GM21367 (cell line): ENCODE results near the gene MRPL43.

ENCODE experiments used
- ATAC-seq: cut with Tn5 transposase; IDR thresholded peaks from one replicate; pipeline ENCODE4 v1.9.1; 2021; ENCODE audit not compliant: unreplicated experiment

MRPL43 gene

GRCh38 chr10:101020427-101021075 lies 33.3 kb upstream of the MRPL43 start:
- no peak for ATAC-seq

- ATAC-seq, result no peak
Measured at GRCh38 chr10:101019440-101019703, 32.1 kb upstream of the MRPL43 start.

GRCh38 chr10:101018600-101019439 lies 31.5 kb upstream of the MRPL43 start:
- no peak for ATAC-seq

- ATAC-seq, result no peak
Measured at GRCh38 chr10:101018118-101018599, 30.9 kb upstream of the MRPL43 start.

- ATAC-seq, result no peak
Measured at GRCh38 chr10:101016814-101017213, 29.5 kb upstream of the MRPL43 start.

- ATAC-seq, result no peak
Measured at GRCh38 chr10:101015582-101015973, 28.3 kb upstream of the MRPL43 start.

GRCh38 chr10:101014966-101015581 lies 27.8 kb upstream of the MRPL43 start:
- no peak for ATAC-seq

- no peak for ATAC-seq
Measured at GRCh38 chr10:101014230-101014884, 27.1 kb upstream of the MRPL43 start.

- no peak for ATAC-seq
Measured at GRCh38 chr10:101013365-101013825, 26.1 kb upstream of the MRPL43 start.

- peak; percentile 76 for ATAC-seq
Measured at GRCh38 chr10:101012525-101013364, 25.4 kb upstream of the MRPL43 start.

GRCh38 chr10:101011517-101012423 lies 24.5 kb upstream of the MRPL43 start:
- no peak for ATAC-seq

GRCh38 chr10:101010329-101010728 lies 23.0 kb upstream of the MRPL43 start:
- ATAC-seq, result no peak

- ATAC-seq, result no peak
Measured at GRCh38 chr10:101008823-101009423, 21.6 kb upstream of the MRPL43 start.

GRCh38 chr10:101007915-101008822 lies 20.9 kb upstream of the MRPL43 start:
- no peak for ATAC-seq

GRCh38 chr10:101007099-101007711 lies 19.9 kb upstream of the MRPL43 start:
- no peak for ATAC-seq

- no peak for ATAC-seq
Measured at GRCh38 chr10:101006593-101007098, 19.3 kb upstream of the MRPL43 start.

GRCh38 chr10:101005869-101006567 lies 18.7 kb upstream of the MRPL43 start:
- ATAC-seq, result no peak
